OCI-LY7 (cell line): ENCODE results near the gene MS4A5.

Source experiments
- EZH2phosphoT487 ChIP-seq: fragments of 200-600 bp; sonication (generic); IDR thresholded peaks from 2 replicates; pipeline ENCODE4 v1.6.1; 2018; ENCODE audit warnings: low read depth, borderline replicate concordance, mild to moderate bottlenecking, mixed run types, antibody characterized with exemption, low read length, moderate library complexity, mixed read lengths
- TF ChIP-seq, protein P1 (sequence below): fragments of 200-600 bp; sonication (generic); conservative IDR thresholded peaks from 2 replicates; pipeline ENCODE4 v1.5.1; 2014; ENCODE audit warnings: mild to moderate bottlenecking, antibody characterized with exemption, low read length, moderate library complexity, mixed read lengths

DNA sequence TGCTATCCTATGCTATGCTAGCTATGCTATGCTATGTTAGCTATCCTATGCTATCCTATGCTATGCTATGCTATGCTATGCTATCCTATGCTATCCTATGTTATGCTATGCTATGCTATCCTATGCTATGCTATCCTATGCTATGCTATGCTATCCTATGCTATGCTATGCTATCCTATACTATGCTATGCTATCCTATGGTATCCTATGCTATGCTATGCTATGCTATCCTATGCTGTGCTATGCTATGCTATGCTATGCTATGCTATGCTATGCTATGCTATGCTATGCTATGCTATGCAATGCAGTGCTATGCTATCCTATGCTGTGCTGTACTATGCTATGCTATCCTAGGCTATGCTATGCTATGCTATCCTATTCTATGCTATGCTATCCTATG is 17.7 kb downstream of the MS4A5 start:
- TF ChIP-seq, protein P1, sequence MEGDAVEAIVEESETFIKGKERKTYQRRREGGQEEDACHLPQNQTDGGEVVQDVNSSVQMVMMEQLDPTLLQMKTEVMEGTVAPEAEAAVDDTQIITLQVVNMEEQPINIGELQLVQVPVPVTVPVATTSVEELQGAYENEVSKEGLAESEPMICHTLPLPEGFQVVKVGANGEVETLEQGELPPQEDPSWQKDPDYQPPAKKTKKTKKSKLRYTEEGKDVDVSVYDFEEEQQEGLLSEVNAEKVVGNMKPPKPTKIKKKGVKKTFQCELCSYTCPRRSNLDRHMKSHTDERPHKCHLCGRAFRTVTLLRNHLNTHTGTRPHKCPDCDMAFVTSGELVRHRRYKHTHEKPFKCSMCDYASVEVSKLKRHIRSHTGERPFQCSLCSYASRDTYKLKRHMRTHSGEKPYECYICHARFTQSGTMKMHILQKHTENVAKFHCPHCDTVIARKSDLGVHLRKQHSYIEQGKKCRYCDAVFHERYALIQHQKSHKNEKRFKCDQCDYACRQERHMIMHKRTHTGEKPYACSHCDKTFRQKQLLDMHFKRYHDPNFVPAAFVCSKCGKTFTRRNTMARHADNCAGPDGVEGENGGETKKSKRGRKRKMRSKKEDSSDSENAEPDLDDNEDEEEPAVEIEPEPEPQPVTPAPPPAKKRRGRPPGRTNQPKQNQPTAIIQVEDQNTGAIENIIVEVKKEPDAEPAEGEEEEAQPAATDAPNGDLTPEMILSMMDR: no peak
- no peak for TF ChIP-seq EZH2phosphoT487
